ENCODE data around the gene PRKAR1B. TPM values are rescaled to one million over a fixed set of nuclear protein-coding genes. Genes with fewer than 3 reads are reported as not detected.

Gene PRKAR1B
- polyA plus RNA-seq, 1 of the 3 experiments (the other 2 are of a cell fraction): 63.7 TPM

GRCh38 chr7:756231-756927, 29.3 kb upstream of the PRKAR1B start:
- Histone ChIP-seq H3K9ac (no peak overlapping the region), H3K4me3 (ENCODE audit: low read depth in 2 of 2, low read length in 1 of 2) (no peak overlapping the region), H2AFZ (ENCODE audit: low read depth) (no peak overlapping the region), H3K4me1 (ENCODE audit: control insufficient read depth in 1 of 2, insufficient read depth in 2 of 2, low read depth in 1 of 2, low read length in 1 of 2) (no peaks in the 10 kb centered on the region), H3K27ac (ENCODE audit: low read depth in 2 of 2, low read length in 1 of 2) (no peak overlapping the region), H3K9me3 (no peaks in the 10 kb centered on the region), H3K4me2 (no peak overlapping the region), H3K36me3 (replicated peaks in 1 of 2; ENCODE audit: control insufficient read depth in 1 of 2, insufficient read depth in 2 of 2, low read length in 1 of 2) (peaks cover 31 to 74% of the 10 kb centered on the region in 2 experiments), H3K27me3 (ENCODE audit: insufficient read depth) (no peaks in the 10 kb centered on the region), H3K79me2 (ENCODE audit: insufficient read depth) (no peaks in the 10 kb centered on the region), H4K20me1 (ENCODE audit: insufficient read depth) (no peaks in the 10 kb centered on the region), H3K9me2 (no peaks in the 10 kb centered on the region), H3F3A (replicated peaks; ENCODE audit: insufficient read depth) (no peaks in the 10 kb centered on the region)
- ChIA-PET CTCF (interaction anchor here (1.3 to 2.0 kb wide), 2 partner anchors 424 to 435 kb away, joined by 3 to 4 read pairs; no protein-coding TSS in a partner anchor), POLR2A (interaction anchor here (1.6 kb wide), 1 partner anchor 29 kb away, joined by 4 read pairs; the partner anchor contains the start of gene PRKAR1B)
- TF ChIP-seq FOSL2 (IDR thresholded peaks at IDR 0.05; ENCODE audit: borderline replicate concordance, low read depth) (no peak), FOXM1 (IDR thresholded peaks at IDR 0.05; ENCODE audit: low read depth) (no peak), FOXJ3 (CRISPR knock-in tag; IDR thresholded peaks at IDR 0.05) (no peak), IRF3 (IDR thresholded peaks at IDR 0.05; ENCODE audit: low read depth, low read length) (no peak), RCOR1 (IDR thresholded peaks at IDR 0.05; ENCODE audit: low read length) (no peak), NRF1 (IDR thresholded peaks at IDR 0.05; ENCODE audit: low read depth, low read length) (no peak), ZBTB33 (IDR thresholded peaks at IDR 0.05; ENCODE audit: borderline replicate concordance, low read depth) (no peak), RXRA (IDR thresholded peaks at IDR 0.05; ENCODE audit: borderline replicate concordance, low read depth) (no peak), YY1 (IDR thresholded peaks at IDR 0.05; ENCODE audit: low read depth) (no peak), MAX (IDR thresholded peaks at IDR 0.05; ENCODE audit: low read depth) (no peak), GABPA (IDR thresholded peaks at IDR 0.05; ENCODE audit: low read depth) (no peak), CTCF (IDR thresholded peaks at IDR 0.05) (no peak), USF2 (IDR thresholded peaks at IDR 0.05; ENCODE audit: borderline replicate concordance, low read depth, low read length) (no peak), SMC3 (IDR thresholded peaks at IDR 0.05; ENCODE audit: low read depth, low read length) (no peak), CHD2 (IDR thresholded peaks at IDR 0.05; ENCODE audit: low read length, partially characterized antibody) (no peak)
- DNase-seq: no peak
- WGBS (ENCODE audit: low lambda C conversion rate): 90% methylated on average over 25 of the region's 30 CpGs
